ENCODE measurements around the gene ITGBL1.
A peak's percentile ranks its signal among the peaks of the same experiment; 100 is the strongest.

The ITGBL1 gene

DNA sequence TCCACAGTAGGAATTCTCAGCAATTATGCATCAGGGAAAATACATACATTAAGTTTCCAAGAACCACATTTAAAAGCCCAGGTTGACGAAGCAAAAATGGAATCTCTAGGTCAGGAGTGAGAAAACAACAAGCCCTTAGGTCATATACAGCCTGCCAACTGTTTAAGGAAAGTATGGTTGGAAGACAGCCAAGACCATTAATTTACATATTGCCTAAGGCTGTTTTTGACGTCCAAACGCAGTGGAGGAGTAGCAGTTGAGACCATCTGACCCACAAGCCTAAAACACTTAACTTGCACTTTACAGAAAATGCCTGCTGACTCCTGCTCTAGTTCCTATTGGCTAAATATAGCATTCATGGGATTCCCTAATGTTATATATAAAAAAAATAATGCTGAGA lies 299.0 kb downstream of the ITGBL1 start:
- DNase-seq (ENCODE audit: low spot score) = peak; percentile 27

DNA sequence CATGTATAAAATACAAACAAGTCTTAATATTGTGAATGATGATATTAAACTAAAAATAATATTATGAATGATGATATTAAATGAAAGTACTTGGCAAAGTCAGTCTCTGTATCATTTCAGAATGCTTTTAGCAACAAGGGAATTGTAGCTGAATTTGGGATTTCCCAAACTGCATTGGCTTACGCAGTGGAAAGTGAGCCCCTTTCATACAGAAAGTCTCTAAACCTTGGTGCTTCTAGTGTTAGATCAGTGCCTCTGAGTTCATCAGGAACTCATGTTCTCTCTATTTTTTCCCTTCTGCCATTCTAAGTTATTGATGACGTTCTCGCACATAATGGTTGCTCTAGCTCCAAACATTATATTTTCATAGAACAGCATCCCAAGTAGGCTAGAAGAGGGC lies 300.0 kb downstream of the ITGBL1 start:
- no peak for DNase-seq (ENCODE audit: low spot score)

DNA sequence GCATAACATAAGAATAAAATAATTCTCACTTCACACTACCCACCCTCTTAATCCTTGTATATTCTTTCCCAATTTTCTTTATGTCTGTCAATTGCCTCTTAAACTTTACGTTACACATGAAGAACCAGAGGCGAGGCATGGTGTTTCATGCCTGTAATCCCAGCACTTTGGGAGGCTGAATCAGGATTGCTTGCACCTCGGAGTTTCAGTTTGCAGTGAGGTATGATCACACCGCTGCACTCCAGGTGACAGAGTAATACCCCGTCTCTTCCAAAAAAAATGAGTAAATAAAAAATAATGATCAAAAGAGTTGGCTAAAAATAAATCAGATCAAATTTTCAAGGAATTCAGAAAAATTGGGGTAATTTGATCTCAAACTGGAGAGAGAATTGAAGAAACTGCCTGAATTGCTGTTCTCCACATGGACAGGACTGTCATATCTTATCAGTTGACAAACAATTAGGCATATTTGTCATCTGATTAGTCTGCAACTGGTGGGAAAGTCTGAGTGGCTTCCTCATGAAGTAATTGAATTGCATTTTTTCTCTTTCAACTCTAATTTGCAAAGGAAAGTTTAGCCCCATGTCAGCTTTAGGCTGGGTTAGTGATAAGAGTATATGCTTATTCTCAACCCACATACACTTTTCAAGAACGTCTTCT lies 302.9 kb downstream of the ITGBL1 start:
- DNase-seq (ENCODE audit: low spot score) = no peak

DNA sequence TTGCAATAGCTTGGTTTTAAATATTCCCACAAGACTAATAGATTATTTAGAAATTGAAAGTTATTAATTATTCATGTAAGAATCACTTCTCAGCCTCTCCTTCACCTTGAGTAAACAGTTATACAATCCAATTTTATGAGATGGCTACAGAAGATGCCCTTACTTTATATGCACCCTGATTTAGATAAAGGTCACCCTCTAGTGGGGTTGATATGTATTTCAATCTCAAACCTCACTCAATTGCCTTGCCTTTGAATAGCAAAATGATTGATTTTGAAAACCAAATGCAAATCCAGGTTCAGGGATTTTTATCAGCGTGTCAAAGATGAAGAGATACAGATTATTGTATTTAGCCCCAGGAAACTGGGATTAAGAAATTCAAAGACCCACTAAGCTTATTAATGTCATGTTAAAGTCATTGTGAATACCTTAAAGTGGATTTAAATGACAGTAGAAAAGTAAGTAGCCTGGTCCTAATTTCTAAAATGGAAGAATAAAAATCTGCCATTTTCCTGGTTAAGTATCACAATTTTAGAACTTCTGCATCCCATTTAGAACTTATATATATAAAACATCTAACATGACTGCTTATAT lies 305.1 kb downstream of the ITGBL1 start:
- peak; percentile 17 for DNase-seq (ENCODE audit: low spot score)

DNA sequence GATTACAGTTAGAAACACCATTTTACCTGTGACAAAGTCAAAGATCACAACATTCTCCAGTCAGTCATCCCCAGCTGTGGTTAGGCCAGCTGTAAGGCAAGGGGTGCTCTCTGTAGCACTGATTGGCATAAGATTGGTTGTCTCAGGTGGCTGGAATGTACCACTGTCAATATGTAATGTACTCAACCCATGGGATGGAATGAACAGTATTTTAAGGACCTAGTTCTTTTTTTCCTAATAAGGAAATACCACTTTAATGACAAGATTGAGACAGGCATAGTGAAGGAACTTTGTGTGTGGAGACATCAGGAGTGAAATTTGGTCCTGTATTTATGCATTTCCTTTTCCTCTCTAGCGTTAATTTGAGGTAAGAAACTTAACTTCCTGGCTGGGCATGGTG lies 310.7 kb downstream of the ITGBL1 start:
- DNase-seq (ENCODE audit: low spot score) = no peak

Measured in hematopoietic multipotent progenitor cell treated with erythropoietin and hydrocortisone succinate and interleukin-3 and kit ligand, for 17 days (in vitro differentiated cells).